HFFc6 (cell line): ENCODE data around the gene REPIN1. TPM values are rescaled to one million over a fixed set of nuclear protein-coding genes. Genes with fewer than 3 reads are reported as not detected.

Source experiments
- DNase-seq: peaks from one replicate; pipeline ENCODE4 v3.0.0-alpha.2; 2018
- H3K27ac Mint-ChIP-seq: 2 replicates; pipeline ENCODE4 v1.8.0; 2020; ENCODE audit warnings: mild to moderate bottlenecking, mixed read lengths
- H3K27me3 Mint-ChIP-seq: 2 replicates; pipeline ENCODE4 v1.8.0; 2021; ENCODE audit warnings: mild to moderate bottlenecking, moderate library complexity, mixed read lengths; ENCODE audit not compliant: insufficient read depth
- H3K36me3 Mint-ChIP-seq: 2 replicates; pipeline ENCODE4 v1.8.0; 2021; ENCODE audit warnings: low read depth, mixed read lengths
- H3K4me1 Mint-ChIP-seq: 2 replicates; pipeline ENCODE4 v1.8.0; 2020; ENCODE audit warnings: low read depth, mixed read lengths
- H3K4me3 Mint-ChIP-seq: 2 replicates; pipeline ENCODE4 v1.8.0; 2020; ENCODE audit warnings: mild to moderate bottlenecking, moderate library complexity, mixed read lengths
- H3K9me3 Mint-ChIP-seq: 2 replicates; pipeline ENCODE4 v1.8.0; 2020; ENCODE audit warnings: mild to moderate bottlenecking, mixed read lengths
- total RNA-seq, 6 experiments: library from RNA; stranded (reverse); fragmentation: NEBNext Ultra II Directional; extraction: Animal tissue kit (Norgen Biotek cat#: 25700); gene quantifications; 2 replicates in 1 of 6; 3 replicates in 5 of 6; pipeline ENCODE4 v1.2.3, GENCODE V29; 2021
- TF ChIP-seq, protein P1 (sequence below): fragments of 200-600 bp; sonication (generic); IDR thresholded peaks from 2 replicates; pipeline ENCODE4 v1.5.0; 2021; ENCODE audit warnings: antibody characterized with exemption, mild to moderate bottlenecking

REPIN1 gene
- total RNA-seq, 6 experiments from 2014 or later: 68.8 to 78.3 (median 75.5) TPM

DNA sequence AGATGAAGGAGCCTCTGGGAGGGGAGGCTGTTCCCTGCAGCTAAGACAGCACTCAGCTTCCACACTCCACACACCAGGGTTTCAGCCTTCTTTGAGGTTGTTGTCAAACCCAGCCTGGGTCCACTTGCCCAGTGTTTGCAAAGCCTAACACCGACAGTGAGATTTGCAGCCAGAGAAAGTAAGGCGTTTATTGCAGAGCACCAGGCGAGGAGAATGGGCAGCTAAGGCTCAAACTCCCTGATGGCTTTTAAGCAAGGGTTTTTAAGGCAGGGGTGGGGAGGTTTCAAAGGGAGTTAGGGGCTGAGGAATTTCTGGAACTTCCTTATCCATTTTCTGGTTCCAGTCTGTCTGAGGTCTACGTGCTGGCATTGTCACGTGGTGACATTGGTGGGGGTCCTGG is 5.8 kb downstream of the REPIN1 start:
- no peak overlapping the region for H3K27ac Mint-ChIP-seq
- DNase-seq: no peak
- H3K4me1 Mint-ChIP-seq: peaks cover 36% of the 10 kb centered on the region
- no peak overlapping the region for H3K4me3 Mint-ChIP-seq
- TF ChIP-seq, protein P1, sequence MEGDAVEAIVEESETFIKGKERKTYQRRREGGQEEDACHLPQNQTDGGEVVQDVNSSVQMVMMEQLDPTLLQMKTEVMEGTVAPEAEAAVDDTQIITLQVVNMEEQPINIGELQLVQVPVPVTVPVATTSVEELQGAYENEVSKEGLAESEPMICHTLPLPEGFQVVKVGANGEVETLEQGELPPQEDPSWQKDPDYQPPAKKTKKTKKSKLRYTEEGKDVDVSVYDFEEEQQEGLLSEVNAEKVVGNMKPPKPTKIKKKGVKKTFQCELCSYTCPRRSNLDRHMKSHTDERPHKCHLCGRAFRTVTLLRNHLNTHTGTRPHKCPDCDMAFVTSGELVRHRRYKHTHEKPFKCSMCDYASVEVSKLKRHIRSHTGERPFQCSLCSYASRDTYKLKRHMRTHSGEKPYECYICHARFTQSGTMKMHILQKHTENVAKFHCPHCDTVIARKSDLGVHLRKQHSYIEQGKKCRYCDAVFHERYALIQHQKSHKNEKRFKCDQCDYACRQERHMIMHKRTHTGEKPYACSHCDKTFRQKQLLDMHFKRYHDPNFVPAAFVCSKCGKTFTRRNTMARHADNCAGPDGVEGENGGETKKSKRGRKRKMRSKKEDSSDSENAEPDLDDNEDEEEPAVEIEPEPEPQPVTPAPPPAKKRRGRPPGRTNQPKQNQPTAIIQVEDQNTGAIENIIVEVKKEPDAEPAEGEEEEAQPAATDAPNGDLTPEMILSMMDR: no peak
- H3K9me3 Mint-ChIP-seq: no peaks in the 10 kb centered on the region
- peaks cover 5% of the 10 kb centered on the region for H3K36me3 Mint-ChIP-seq
- peaks cover 6% of the 10 kb centered on the region for H3K27me3 Mint-ChIP-seq

DNA sequence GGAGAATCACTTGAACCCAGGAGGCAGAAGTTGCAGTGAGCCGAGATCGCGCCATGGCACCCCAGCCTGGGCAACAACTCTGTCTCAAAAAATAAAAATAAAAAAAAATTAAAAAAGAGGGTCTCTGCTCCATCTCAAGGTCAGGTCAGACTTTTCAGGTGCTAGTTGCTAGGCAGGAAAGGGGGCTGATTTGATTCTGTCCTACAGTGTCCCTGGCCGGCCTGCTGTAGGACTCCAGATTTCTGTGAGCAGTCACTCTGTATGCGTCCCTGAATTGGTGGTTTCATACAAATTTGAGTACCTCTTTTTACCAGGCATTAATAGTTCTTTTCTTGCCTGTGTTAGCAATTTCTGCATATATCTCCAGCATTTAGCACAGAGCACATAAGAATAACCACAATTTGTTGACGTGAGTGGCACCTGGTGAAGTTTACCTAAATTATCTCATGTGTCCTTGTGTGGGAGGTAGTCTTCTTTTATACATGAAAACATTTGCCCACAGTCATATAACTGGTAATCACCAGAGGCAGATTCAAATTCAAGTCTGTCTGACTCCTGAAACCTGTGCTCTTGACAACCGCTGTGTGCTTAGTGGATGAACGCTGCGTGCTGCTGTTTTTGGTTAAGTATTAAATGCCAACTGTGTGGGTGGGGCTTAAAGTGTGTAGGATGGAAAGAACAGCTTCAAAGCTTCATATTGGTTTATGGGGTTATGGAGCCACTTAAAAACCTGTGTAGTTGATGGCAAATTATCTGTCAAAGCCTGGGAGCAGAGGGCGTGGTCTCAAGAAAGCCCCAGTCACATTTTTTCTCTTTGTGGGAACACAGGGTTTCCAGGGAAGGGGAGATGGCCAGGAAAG is 7.3 kb downstream of the REPIN1 start:
- peaks cover 6% of the 10 kb centered on the region for H3K27me3 Mint-ChIP-seq
- peaks cover 33% of the 10 kb centered on the region for H3K4me1 Mint-ChIP-seq
- no peaks in the 10 kb centered on the region for H3K9me3 Mint-ChIP-seq
- no peak overlapping the region for H3K4me3 Mint-ChIP-seq
- H3K27ac Mint-ChIP-seq: peak overlapping the region; percentile 19; the same call in 1 of the 2 replicates
- TF ChIP-seq, protein P1: no peak
- H3K36me3 Mint-ChIP-seq: peaks cover 1% of the 10 kb centered on the region
- DNase-seq: no peak

DNA sequence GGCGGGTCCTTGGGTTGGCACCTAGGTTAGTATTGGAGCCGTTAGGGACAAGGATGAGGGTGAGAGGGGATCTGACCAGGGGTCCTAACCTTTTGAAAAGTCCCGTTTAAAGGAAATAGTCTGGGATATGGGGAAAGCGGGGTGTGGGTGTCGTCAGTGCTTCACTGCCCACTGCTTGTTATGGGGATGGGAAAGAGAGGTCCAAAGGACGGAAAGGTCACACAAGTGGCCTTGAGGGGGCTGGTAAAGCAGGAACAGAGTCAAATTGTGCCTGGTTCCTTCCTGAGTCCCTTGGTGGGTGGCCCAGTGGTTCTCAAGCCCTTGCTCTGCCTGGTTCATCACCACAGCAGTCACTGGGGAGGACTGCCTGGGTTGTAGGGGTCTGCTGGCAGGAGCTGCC is 7.9 kb downstream of the REPIN1 start:
- no peak for DNase-seq
- TF ChIP-seq, protein P1: no peak
- Mint-ChIP-seq H3K9me3 (no peaks in the 10 kb centered on the region), H3K4me1 (peaks cover 31% of the 10 kb centered on the region), H3K27ac (no peak overlapping the region), H3K4me3 (no peak overlapping the region), H3K27me3 (peaks cover 6% of the 10 kb centered on the region), H3K36me3 (no peaks in the 10 kb centered on the region; the same call in 1 of the 2 replicates)

DNA sequence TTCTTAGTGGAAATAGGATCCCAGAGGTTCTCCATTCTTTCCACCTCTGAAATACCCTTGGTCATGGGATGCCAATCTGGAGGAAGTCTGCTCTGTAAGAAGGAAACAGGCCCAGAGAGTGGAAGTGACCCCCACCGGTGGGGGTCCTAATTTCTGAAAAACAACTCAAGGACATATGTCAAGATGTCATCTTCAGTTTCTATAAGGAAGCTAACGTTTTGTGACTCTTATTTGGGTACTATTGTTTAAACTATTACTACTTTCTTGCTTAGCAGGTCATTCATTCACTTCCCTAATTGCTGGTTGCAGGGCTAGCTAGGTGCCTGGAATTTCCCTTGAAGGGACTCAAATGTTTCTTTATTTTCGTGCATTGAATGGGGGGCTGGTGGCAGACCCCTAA is 8.6 kb downstream of the REPIN1 start:
- H3K27me3 Mint-ChIP-seq: peaks cover 6% of the 10 kb centered on the region
- no peak overlapping the region for H3K4me3 Mint-ChIP-seq
- H3K4me1 Mint-ChIP-seq: peaks cover 31% of the 10 kb centered on the region
- H3K27ac Mint-ChIP-seq: peak overlapping the region; percentile 80; the same call in 1 of the 2 replicates
- TF ChIP-seq, protein P1: no peak
- H3K36me3 Mint-ChIP-seq: no peaks in the 10 kb centered on the region; the same call in 1 of the 2 replicates
- H3K9me3 Mint-ChIP-seq: no peaks in the 10 kb centered on the region
- no peak for DNase-seq

DNA sequence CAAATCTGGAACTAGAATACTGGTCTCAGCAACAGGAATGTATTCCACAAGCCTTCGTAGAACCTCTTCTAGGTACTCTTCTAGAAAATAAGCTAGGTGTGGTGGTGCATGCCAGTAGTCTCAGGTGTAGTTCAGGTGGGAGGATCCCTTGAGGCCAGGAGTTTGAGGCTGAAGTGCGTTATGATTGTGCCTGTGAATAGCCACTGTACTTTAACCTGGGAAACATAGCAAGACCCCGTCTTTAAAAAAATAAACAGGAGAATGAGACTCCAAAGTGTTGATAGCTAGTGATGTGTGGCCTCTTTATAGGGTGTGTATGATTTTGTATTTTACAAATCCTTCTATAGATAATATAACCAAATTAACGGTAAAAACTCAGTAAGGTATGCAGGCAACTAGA is 9.0 kb downstream of the REPIN1 start:
- Mint-ChIP-seq H3K36me3 (no peaks in the 10 kb centered on the region; the same call in 1 of the 2 replicates), H3K27ac (peak overlapping the region; percentile 80), H3K4me1 (peaks cover 33% of the 10 kb centered on the region), H3K27me3 (peaks cover 6% of the 10 kb centered on the region), H3K4me3 (no peak overlapping the region), H3K9me3 (no peaks in the 10 kb centered on the region)
- no peak for DNase-seq
- TF ChIP-seq, protein P1: no peak
